Muscle layer of duodenum (tissue), 2 donors: Measurements from ENCODE around the gene EEPD1.
"Not testable (repeated sequence)": the region's sequence is repeated elsewhere in the genome, so short reads cannot be mapped to it uniquely, and the experiment has no call there.

Experiments
- H3K27ac ChIP-seq: one replicate; pipeline ENCODE4 v1.7.0; 2013; ENCODE audit warnings: mild to moderate bottlenecking, low read length
- H3K27me3 ChIP-seq: one replicate; pipeline ENCODE4 v1.7.0; 2013; ENCODE audit warnings: low read depth, mild to moderate bottlenecking, control low read depth, low read length
- H3K36me3 ChIP-seq, 2 donors: one replicate each; pipeline ENCODE4 v1.7.0; 2013; ENCODE audit warnings: low read length in 2 of 2, control low read depth in 1 of 2, mild to moderate bottlenecking in 1 of 2; ENCODE audit not compliant: insufficient read depth in 2 of 2, control insufficient read depth in 1 of 2
- H3K4me1 ChIP-seq, 2 donors: one replicate each; pipeline ENCODE4 v1.7.0; 2013; ENCODE audit warnings: low read length in 2 of 2, mild to moderate bottlenecking in 2 of 2, control low read depth in 1 of 2, moderate library complexity in 1 of 2; ENCODE audit not compliant: insufficient read depth in 2 of 2, control insufficient read depth in 1 of 2
- H3K4me3 ChIP-seq, 2 donors: one replicate each; pipeline ENCODE4 v1.7.0; 2013; ENCODE audit warnings: low read length in 2 of 2, low read depth in 1 of 2, mild to moderate bottlenecking in 1 of 2
- H3K9me3 ChIP-seq, 2 donors: one replicate each; pipeline ENCODE4 v1.7.0; 2013; ENCODE audit warnings: low read length in 2 of 2, control low read depth in 1 of 2, mild to moderate bottlenecking in 1 of 2; ENCODE audit not compliant: control insufficient read depth in 1 of 2
- donor health status: healthy.

Gene EEPD1

GRCh38 chr7:36148422-36149065 lies 4.5 kb upstream of the EEPD1 start:
- H3K4me3 ChIP-seq = no peak overlapping the region
- peaks cover 0 to 7% of the 10 kb centered on the region in 2 donors for H3K9me3 ChIP-seq
- H3K27ac ChIP-seq = no peak overlapping the region
- H3K4me1 ChIP-seq = no peaks in the 10 kb centered on the region
- no peaks in the 10 kb centered on the region for H3K27me3 ChIP-seq
- no peaks in the 10 kb centered on the region for H3K36me3 ChIP-seq

- H3K9me3 ChIP-seq = not testable (repeated sequence)
Observed at GRCh38 chr7:36149240-36149639, 3.8 kb upstream of the EEPD1 start.

GRCh38 chr7:36149694-36150452 lies 3.2 kb upstream of the EEPD1 start:
- Histone ChIP-seq H3K9me3 (peaks cover 0 to 7% of the 10 kb centered on the region in 2 donors), H3K27me3 (no peaks in the 10 kb centered on the region), H3K36me3 (no peaks in the 10 kb centered on the region), H3K4me1 (peaks cover under 1 to 13% of the 10 kb centered on the region in 2 donors), H3K4me3 (no peak overlapping the region), H3K27ac (no peak overlapping the region)

More at GRCh38 chr7:36149240-36149639, 3.8 kb upstream of the EEPD1 start:
- H3K4me1 ChIP-seq, H3K36me3 ChIP-seq, H3K4me3 ChIP-seq, H3K27ac ChIP-seq, H3K27me3 ChIP-seq: not testable (repeated sequence)

DNA sequence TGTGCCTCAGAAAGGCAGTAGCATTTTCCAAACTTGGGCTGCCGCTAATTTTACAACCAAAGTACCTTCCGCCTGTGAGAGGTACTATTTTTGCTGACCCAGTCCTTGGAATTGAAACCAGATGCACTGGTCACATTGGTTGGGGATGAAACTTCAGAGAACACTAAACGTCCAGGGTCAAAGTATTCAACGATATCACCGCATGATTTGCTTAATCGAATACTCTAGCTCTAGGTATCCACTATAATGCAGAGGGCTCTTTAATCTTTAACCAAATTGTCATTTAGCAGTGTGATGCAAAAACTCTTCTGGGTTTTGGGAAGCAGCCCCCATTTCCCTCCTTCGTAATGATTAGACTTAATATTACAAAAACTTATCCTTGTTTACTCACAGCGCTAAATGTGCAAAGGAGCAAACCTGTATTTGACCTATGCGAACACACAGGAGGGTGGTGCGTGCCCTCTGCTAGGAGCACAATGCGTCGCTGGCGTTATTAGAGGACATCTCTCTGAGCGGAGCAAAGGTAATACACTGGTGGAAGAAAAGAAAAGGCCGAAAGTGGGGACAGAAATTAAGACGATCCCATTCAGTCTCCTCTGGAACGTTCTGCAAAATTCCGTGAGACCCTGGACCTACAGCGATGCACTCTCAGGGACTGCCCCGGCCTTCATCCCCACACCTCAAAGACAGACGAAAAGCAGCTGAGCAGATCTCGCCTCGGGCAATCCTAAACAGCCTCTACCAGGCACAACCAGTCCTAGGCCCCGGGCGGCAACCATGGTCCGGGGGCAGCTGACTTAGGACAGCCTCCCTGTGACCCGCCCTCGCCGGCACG lies 916 bp upstream of the EEPD1 start:
- Histone ChIP-seq H3K36me3 (no peaks in the 10 kb centered on the region), H3K27ac (peak overlapping the region; percentile 84)

GRCh38 chr7:36153571-36154097 lies 580 bp downstream of the EEPD1 start:
- Histone ChIP-seq H3K4me3 (peak overlapping the region; percentile 77 to 89), H3K36me3 (no peaks in the 10 kb centered on the region), H3K27ac (peak overlapping the region; percentile 68), H3K9me3 (peaks cover 0 to 2% of the 10 kb centered on the region in 2 donors), H3K27me3 (no peaks in the 10 kb centered on the region), H3K4me1 (peaks cover 25 to 45% of the 10 kb centered on the region in 2 donors)

More for the DNA sequence above, 916 bp upstream of the EEPD1 start:
- H3K27me3 ChIP-seq = no peaks in the 10 kb centered on the region
- H3K4me3 ChIP-seq = peak overlapping the region; percentile 55 to 89
- peaks cover 14 to 33% of the 10 kb centered on the region in 2 donors for H3K4me1 ChIP-seq
- peaks cover 0 to 7% of the 10 kb centered on the region in 2 donors for H3K9me3 ChIP-seq

GRCh38 chr7:36154255-36155212 lies 1.5 kb downstream of the EEPD1 start:
- H3K4me1 ChIP-seq = peaks cover 25 to 46% of the 10 kb centered on the region in 2 donors
- peak overlapping the region; percentile 68 for H3K27ac ChIP-seq

DNA sequence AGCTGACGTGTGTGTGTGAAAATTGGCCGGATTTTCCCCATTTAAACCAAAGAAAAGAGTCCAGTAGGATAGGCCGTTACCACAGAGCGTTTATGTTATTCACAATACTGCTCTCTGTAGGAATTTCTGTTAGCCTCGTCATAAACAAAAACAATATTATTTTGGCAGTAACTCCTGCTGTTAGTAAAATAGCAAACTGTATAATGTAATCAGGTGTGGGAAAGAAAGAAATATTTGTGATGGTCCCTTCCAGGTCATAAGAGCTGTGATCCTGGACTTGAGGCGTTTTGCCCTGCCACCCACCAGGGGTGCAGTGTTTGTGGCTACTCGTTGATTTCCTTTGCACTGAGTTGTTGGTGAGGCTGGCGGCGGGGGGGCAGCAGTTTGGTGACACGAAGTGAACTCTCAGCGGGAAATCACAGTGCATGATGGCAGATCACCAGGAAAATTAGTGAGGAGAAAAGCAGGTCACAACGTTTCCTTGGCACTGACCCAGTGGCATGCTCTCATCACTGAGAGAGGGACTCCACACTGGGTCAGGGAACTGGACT lies 2.8 kb downstream of the EEPD1 start:
- Histone ChIP-seq H3K27ac (peak overlapping the region; percentile 16), H3K4me1 (peaks cover 25 to 54% of the 10 kb centered on the region in 2 donors), H3K27me3 (no peaks in the 10 kb centered on the region), H3K9me3 (no peaks in the 10 kb centered on the region), H3K4me3 (peak overlapping the region; percentile 77 to 89), H3K36me3 (no peaks in the 10 kb centered on the region)

More at GRCh38 chr7:36154255-36155212, 1.5 kb downstream of the EEPD1 start:
- Histone ChIP-seq H3K4me3 (peak overlapping the region; percentile 77 to 89), H3K27me3 (no peaks in the 10 kb centered on the region), H3K9me3 (no peaks in the 10 kb centered on the region), H3K36me3 (no peaks in the 10 kb centered on the region)

- Histone ChIP-seq H3K4me3 (peak overlapping the region in 1 of 2 donors; percentile 4), H3K36me3 (no peaks in the 10 kb centered on the region), H3K27me3 (no peaks in the 10 kb centered on the region), H3K27ac (peak overlapping the region; percentile 40), H3K9me3 (no peaks in the 10 kb centered on the region), H3K4me1 (peaks cover 25 to 54% of the 10 kb centered on the region in 2 donors)
Observed at GRCh38 chr7:36157527-36158320, 4.7 kb downstream of the EEPD1 start.

DNA sequence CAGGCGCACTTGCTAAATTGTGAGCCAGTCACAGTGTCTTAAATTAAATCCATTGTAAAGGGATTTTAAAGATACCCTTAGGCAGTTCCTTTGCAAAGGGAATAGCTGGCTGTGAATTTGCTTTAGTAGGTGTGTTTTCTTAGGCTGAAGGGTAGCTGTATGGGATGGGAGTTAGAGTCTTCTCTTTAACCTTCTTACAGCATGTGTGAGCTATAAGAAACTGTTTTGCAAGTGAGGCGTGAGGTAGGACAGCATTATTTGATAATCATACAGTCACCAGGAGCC lies 5.2 kb downstream of the EEPD1 start:
- Histone ChIP-seq H3K9me3 (no peaks in the 10 kb centered on the region), H3K36me3 (no peaks in the 10 kb centered on the region), H3K27me3 (no peaks in the 10 kb centered on the region), H3K4me1 (peaks cover 25 to 54% of the 10 kb centered on the region in 2 donors), H3K4me3 (no peak overlapping the region), H3K27ac (no peak overlapping the region)
